ENCODE results near the gene ANKS1A.

DNA sequence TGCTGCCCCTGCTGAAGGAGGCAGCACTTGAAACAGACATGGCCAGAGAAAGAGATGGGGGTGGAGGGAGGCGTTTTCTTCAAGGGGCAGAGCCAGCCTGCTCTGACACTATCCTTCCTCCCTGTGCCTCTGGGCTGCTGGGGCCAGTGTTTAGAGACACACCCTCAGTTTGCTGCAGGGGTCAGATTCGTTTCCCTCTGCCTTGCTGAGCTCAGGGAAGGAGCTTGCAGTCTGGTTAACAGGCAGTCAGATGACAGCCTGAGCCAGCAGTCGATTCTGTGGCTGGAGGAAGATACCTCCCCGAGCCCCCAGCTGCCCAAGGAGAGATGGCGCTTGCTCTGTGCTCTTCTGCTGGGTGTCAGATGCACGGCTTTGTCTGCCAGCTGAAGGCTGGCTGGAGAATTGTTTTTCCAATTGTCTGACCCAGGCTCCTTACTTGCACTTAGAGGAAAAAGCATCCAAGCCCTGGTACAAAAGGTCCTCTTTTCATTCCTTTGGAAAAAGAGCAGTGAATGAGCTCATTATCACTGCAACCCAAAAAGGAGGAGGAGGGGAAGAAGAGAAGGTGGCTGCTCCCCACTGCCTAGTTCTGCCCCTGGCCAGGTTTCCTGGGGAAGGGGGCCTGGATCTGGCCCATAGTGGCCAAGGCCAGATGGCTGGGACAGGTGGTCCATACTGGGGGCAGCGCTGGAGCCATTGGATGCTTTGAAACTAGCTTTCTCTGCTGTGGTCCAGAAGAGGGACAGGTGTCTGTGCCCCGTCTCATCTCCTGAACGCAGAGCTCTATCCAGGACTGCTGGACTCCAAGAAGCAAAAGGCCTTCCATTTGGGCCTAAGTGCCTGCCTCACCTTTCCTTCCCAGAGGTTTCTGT, 163.9 kb downstream of the ANKS1A start:
- TF ChIP-seq, protein P1, sequence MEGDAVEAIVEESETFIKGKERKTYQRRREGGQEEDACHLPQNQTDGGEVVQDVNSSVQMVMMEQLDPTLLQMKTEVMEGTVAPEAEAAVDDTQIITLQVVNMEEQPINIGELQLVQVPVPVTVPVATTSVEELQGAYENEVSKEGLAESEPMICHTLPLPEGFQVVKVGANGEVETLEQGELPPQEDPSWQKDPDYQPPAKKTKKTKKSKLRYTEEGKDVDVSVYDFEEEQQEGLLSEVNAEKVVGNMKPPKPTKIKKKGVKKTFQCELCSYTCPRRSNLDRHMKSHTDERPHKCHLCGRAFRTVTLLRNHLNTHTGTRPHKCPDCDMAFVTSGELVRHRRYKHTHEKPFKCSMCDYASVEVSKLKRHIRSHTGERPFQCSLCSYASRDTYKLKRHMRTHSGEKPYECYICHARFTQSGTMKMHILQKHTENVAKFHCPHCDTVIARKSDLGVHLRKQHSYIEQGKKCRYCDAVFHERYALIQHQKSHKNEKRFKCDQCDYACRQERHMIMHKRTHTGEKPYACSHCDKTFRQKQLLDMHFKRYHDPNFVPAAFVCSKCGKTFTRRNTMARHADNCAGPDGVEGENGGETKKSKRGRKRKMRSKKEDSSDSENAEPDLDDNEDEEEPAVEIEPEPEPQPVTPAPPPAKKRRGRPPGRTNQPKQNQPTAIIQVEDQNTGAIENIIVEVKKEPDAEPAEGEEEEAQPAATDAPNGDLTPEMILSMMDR (IDR thresholded peaks at IDR 0.05): no peak
- TF ChIP-seq, protein P2, sequence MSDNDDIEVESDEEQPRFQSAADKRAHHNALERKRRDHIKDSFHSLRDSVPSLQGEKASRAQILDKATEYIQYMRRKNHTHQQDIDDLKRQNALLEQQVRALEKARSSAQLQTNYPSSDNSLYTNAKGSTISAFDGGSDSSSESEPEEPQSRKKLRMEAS (IDR thresholded peaks at IDR 0.05; ENCODE audit: low read depth): no peak
- TF ChIP-seq POLR2AphosphoS5 (IDR thresholded peaks at IDR 0.05; ENCODE audit: low read depth, low read length): no peak
- TF ChIP-seq FOSL2 (IDR thresholded peaks at IDR 0.05; ENCODE audit: borderline replicate concordance, low read depth): no peak
- TF ChIP-seq EZH2phosphoT487 (IDR thresholded peaks at IDR 0.05; ENCODE audit: borderline replicate concordance, low read depth): no peak
- TF ChIP-seq, protein P3, sequence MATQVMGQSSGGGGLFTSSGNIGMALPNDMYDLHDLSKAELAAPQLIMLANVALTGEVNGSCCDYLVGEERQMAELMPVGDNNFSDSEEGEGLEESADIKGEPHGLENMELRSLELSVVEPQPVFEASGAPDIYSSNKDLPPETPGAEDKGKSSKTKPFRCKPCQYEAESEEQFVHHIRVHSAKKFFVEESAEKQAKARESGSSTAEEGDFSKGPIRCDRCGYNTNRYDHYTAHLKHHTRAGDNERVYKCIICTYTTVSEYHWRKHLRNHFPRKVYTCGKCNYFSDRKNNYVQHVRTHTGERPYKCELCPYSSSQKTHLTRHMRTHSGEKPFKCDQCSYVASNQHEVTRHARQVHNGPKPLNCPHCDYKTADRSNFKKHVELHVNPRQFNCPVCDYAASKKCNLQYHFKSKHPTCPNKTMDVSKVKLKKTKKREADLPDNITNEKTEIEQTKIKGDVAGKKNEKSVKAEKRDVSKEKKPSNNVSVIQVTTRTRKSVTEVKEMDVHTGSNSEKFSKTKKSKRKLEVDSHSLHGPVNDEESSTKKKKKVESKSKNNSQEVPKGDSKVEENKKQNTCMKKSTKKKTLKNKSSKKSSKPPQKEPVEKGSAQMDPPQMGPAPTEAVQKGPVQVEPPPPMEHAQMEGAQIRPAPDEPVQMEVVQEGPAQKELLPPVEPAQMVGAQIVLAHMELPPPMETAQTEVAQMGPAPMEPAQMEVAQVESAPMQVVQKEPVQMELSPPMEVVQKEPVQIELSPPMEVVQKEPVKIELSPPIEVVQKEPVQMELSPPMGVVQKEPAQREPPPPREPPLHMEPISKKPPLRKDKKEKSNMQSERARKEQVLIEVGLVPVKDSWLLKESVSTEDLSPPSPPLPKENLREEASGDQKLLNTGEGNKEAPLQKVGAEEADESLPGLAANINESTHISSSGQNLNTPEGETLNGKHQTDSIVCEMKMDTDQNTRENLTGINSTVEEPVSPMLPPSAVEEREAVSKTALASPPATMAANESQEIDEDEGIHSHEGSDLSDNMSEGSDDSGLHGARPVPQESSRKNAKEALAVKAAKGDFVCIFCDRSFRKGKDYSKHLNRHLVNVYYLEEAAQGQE (IDR thresholded peaks at IDR 0.05; ENCODE audit: low read depth, low read length): no peak
- no peak for TF ChIP-seq RCOR1 (IDR thresholded peaks at IDR 0.05; ENCODE audit: low read length)
